ENCODE results near the gene PPARD.

PPARD gene

DNA sequence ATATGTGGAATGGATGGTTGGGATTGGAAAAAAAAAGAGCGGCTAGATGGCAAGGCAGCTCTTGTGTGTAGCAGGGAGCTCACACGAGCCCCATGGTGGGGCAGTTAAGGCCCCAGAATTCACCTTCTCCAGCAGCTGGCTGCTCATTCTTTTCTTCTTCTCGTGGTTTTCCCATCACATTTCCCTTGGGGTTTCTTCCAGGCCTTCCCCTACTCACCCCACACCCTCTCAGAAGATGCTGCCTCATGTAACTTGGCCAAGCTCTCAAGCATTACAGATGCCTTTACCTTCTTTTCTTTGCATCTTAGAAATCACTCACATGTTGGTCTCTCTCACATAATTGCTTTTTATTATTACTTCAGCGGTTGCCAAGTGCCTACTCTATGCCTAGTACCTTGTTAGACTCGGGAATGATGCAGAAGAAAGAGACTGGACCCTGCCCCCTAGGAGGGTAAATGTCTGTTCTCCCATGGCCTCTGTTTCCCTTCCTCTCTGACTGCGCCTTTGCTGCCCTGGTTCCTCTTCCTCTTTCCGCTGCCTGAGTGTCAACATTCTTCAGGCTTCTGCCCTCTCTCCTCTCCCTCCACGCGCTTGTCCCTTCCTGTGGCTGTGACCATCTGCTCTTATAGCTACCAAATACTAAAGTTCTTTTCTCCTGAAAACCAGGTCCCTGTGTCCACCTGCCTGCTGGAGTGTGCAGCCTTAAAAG lies 28.6 kb downstream of the PPARD start:
- no peaks in the 10 kb centered on the region for H3K36me3 ChIP-seq (ENCODE audit: insufficient read depth, low read length)
- H3F3A ChIP-seq (ENCODE audit: low read depth): no peaks in the 10 kb centered on the region
- peak overlapping the region; percentile 42 for H3K9ac ChIP-seq (ENCODE audit: low read depth, low read length, poor library complexity, severe bottlenecking)
- TF ChIP-seq, protein P1, sequence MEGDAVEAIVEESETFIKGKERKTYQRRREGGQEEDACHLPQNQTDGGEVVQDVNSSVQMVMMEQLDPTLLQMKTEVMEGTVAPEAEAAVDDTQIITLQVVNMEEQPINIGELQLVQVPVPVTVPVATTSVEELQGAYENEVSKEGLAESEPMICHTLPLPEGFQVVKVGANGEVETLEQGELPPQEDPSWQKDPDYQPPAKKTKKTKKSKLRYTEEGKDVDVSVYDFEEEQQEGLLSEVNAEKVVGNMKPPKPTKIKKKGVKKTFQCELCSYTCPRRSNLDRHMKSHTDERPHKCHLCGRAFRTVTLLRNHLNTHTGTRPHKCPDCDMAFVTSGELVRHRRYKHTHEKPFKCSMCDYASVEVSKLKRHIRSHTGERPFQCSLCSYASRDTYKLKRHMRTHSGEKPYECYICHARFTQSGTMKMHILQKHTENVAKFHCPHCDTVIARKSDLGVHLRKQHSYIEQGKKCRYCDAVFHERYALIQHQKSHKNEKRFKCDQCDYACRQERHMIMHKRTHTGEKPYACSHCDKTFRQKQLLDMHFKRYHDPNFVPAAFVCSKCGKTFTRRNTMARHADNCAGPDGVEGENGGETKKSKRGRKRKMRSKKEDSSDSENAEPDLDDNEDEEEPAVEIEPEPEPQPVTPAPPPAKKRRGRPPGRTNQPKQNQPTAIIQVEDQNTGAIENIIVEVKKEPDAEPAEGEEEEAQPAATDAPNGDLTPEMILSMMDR (conservative IDR thresholded peaks at IDR 0.05; ENCODE audit: low read length): no peak
- TF ChIP-seq EZH2phosphoT487 (IDR thresholded peaks at IDR 0.05; ENCODE audit: borderline replicate concordance): no peak
- peak overlapping the region; percentile 70 for H3K4me2 ChIP-seq (ENCODE audit: low read depth, low read length, poor library complexity, severe bottlenecking)
- peaks cover 34% of the 10 kb centered on the region for H3K4me1 ChIP-seq (ENCODE audit: insufficient read depth, low read length, poor library complexity, severe bottlenecking)
- H4K20me1 ChIP-seq (ENCODE audit: insufficient read depth, low read length, poor library complexity, severe bottlenecking): no peaks in the 10 kb centered on the region
- H2AFZ ChIP-seq (ENCODE audit: low read length): no peak overlapping the region
- no peaks in the 10 kb centered on the region for H3K79me2 ChIP-seq (ENCODE audit: insufficient read depth, low read length)
- no peaks in the 10 kb centered on the region for H3K9me3 ChIP-seq (ENCODE audit: insufficient read depth, low read depth, low read length)
- H3K27me3 ChIP-seq (ENCODE audit: insufficient read depth, low read length, poor library complexity, severe bottlenecking): no peaks in the 10 kb centered on the region
- H3K9me2 ChIP-seq (replicated peaks; ENCODE audit: low read depth, low read length): no peaks in the 10 kb centered on the region
- H3K4me3 ChIP-seq (ENCODE audit: low read length, poor library complexity, severe bottlenecking): peak overlapping the region; percentile 48

DNA sequence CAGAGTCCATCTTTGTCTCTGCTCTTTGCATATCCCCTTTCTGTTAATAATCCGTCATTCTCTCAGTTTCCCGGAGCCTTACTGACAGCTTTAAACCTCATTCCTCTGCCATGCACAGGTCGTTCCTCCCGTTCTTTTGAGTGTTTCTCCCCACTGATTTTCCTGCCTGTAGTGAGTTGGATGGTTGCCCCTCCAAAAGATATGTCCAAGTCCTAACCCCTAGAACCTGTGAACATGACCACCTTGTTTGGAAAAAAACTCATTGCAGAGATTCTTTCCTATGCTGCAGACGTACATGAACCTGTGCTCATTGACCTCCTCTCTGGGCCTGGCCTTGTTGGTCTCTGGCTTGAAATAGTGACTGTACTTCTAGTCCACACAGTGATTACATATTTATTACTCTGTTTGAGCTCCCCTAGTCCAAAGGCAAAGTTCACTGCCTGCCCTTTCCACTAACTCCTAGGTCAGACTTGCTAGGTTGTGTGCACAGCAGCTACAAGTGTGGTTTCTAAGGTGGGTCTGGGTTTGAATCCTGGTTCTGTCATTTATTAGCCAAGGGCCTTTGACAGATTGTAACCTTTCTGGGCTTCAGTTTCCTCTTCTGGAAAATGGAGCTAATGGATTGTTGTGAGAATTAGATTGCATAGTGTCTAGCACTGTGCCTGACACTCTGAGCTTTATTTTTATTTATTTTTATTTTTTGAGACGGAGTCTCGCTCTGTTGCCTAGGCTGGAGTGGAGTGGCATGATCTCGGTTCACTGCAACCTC lies 29.3 kb downstream of the PPARD start:
- Histone ChIP-seq H3K4me3 (ENCODE audit: low read length, poor library complexity, severe bottlenecking) (no peak overlapping the region), H3K4me1 (ENCODE audit: insufficient read depth, low read length, poor library complexity, severe bottlenecking) (peaks cover 34% of the 10 kb centered on the region), H3K27me3 (ENCODE audit: insufficient read depth, low read length, poor library complexity, severe bottlenecking) (no peaks in the 10 kb centered on the region), H4K20me1 (ENCODE audit: insufficient read depth, low read length, poor library complexity, severe bottlenecking) (no peaks in the 10 kb centered on the region), H3K9me3 (ENCODE audit: insufficient read depth, low read depth, low read length) (no peaks in the 10 kb centered on the region), H3F3A (ENCODE audit: low read depth) (no peaks in the 10 kb centered on the region), H3K79me2 (ENCODE audit: insufficient read depth, low read length) (no peaks in the 10 kb centered on the region), H3K36me3 (ENCODE audit: insufficient read depth, low read length) (no peaks in the 10 kb centered on the region), H3K4me2 (ENCODE audit: low read depth, low read length, poor library complexity, severe bottlenecking) (no peak overlapping the region), H2AFZ (ENCODE audit: low read length) (no peak overlapping the region), H3K9me2 (replicated peaks; ENCODE audit: low read depth, low read length) (no peaks in the 10 kb centered on the region), H3K9ac (ENCODE audit: low read depth, low read length, poor library complexity, severe bottlenecking) (no peak overlapping the region)
- TF ChIP-seq EZH2phosphoT487 (IDR thresholded peaks at IDR 0.05; ENCODE audit: borderline replicate concordance): no peak
- TF ChIP-seq, protein P1 (conservative IDR thresholded peaks at IDR 0.05; ENCODE audit: low read length): no peak

DNA sequence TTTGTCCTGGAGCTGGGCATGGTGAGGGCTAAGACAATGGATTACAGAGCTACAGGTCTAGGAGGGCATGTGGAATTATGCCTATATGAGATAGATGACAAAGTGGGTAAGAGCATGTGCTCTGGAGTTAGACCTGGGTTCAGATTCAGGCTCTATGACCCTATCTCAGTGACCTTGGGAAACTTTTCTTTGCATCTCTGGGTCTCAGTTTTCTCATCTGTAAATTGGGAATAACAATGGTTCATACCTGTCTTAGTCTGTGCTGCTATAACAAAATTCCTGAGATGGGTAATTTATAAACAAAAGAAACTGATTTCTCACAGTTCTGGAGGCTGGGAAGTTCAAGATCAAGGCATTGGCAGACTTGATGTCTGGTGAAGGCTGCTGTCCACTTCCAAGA lies 30.3 kb downstream of the PPARD start:
- TF ChIP-seq, protein P1 (conservative IDR thresholded peaks at IDR 0.05; ENCODE audit: low read length): no peak
- TF ChIP-seq EZH2phosphoT487 (IDR thresholded peaks at IDR 0.05; ENCODE audit: borderline replicate concordance): no peak
- H3K9me2 ChIP-seq (replicated peaks; ENCODE audit: low read depth, low read length): no peaks in the 10 kb centered on the region
- no peak overlapping the region for H2AFZ ChIP-seq (ENCODE audit: low read length)
- no peaks in the 10 kb centered on the region for H3K27me3 ChIP-seq (ENCODE audit: insufficient read depth, low read length, poor library complexity, severe bottlenecking)
- no peak overlapping the region for H3K4me2 ChIP-seq (ENCODE audit: low read depth, low read length, poor library complexity, severe bottlenecking)
- H3K36me3 ChIP-seq (ENCODE audit: insufficient read depth, low read length): no peaks in the 10 kb centered on the region
- H3K4me1 ChIP-seq (ENCODE audit: insufficient read depth, low read length, poor library complexity, severe bottlenecking): peaks cover 34% of the 10 kb centered on the region
- H4K20me1 ChIP-seq (ENCODE audit: insufficient read depth, low read length, poor library complexity, severe bottlenecking): no peaks in the 10 kb centered on the region
- H3K9me3 ChIP-seq (ENCODE audit: insufficient read depth, low read depth, low read length): no peaks in the 10 kb centered on the region
- no peak overlapping the region for H3K9ac ChIP-seq (ENCODE audit: low read depth, low read length, poor library complexity, severe bottlenecking)
- no peaks in the 10 kb centered on the region for H3F3A ChIP-seq (ENCODE audit: low read depth)
- no peaks in the 10 kb centered on the region for H3K79me2 ChIP-seq (ENCODE audit: insufficient read depth, low read length)
- no peak overlapping the region for H3K4me3 ChIP-seq (ENCODE audit: low read length, poor library complexity, severe bottlenecking)
